Measurements from ENCODE around the gene TMTC2.

GRCh38 chr12:83077041-83077440 is 390.3 kb downstream of the TMTC2 start:
- TF ChIP-seq CTCF (IDR thresholded peaks at IDR 0.05; ENCODE audit: poor library complexity) (no peak), EZH2 (IDR thresholded peaks at IDR 0.05; ENCODE audit: borderline replicate concordance) (no peak)

All from hepatocyte (in vitro differentiated cells).